Muscle layer of colon (tissue), 2 donors: ENCODE results near the gene ARL8A.

Source experiments
- H3K27ac ChIP-seq: one replicate; pipeline ENCODE4 v1.7.0; 2013; ENCODE audit warnings: low read depth, mild to moderate bottlenecking, low read length, moderate library complexity
- H3K27me3 ChIP-seq, 2 donors: one replicate each; pipeline ENCODE4 v1.7.0; 2013; ENCODE audit warnings: low read length in 2 of 2, mild to moderate bottlenecking in 2 of 2; ENCODE audit not compliant: insufficient read depth in 2 of 2, control insufficient read depth in 1 of 2
- H3K36me3 ChIP-seq: one replicate; pipeline ENCODE4 v1.7.0; 2013; ENCODE audit warnings: mild to moderate bottlenecking, low read length; ENCODE audit not compliant: insufficient read depth
- H3K4me1 ChIP-seq: one replicate; pipeline ENCODE4 v1.7.0; 2013; ENCODE audit warnings: mild to moderate bottlenecking, low read length; ENCODE audit not compliant: insufficient read depth
- H3K4me3 ChIP-seq, 2 donors: one replicate each; pipeline ENCODE4 v1.7.0; 2013; ENCODE audit warnings: low read length in 2 of 2, low read depth in 1 of 2, mild to moderate bottlenecking in 1 of 2, moderate library complexity in 1 of 2
- H3K9ac ChIP-seq: one replicate; pipeline ENCODE4 v1.7.0; 2013; ENCODE audit warnings: low read length
- H3K9me3 ChIP-seq: one replicate; pipeline ENCODE4 v1.7.0; 2013; ENCODE audit warnings: mild to moderate bottlenecking, low read length
- donor health status: abdominal sarcoma.
- donor health status: Adenocarcinoma of cecum.

ARL8A gene

GRCh38 chr1:202093858-202094257, 50.7 kb downstream of the ARL8A start:
- Histone ChIP-seq H3K4me3 (no peak overlapping the region), H3K9ac (no peak overlapping the region), H3K27me3 (no peaks in the 10 kb centered on the region), H3K27ac (no peak overlapping the region), H3K9me3 (no peaks in the 10 kb centered on the region), H3K36me3 (no peaks in the 10 kb centered on the region), H3K4me1 (no peaks in the 10 kb centered on the region)

DNA sequence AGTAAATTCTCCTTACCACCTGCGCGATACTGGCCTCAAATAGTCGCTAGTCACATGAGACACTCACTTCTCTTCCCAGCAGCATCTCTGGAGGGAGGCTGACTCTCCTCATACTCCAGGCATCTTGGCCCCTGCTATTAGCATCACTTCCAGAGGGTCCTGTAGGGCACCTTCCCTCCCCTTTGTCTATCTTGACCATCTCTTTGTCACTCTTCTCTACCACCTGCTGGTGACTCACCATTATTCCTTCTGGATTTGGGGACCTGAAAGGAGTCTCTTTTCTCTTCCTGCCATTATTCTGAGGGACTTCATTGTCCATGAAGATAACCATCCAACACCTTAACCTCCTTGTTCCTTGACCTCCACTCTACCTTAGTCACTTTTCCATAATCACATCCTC, 53.5 kb downstream of the ARL8A start:
- H3K9ac ChIP-seq = no peak overlapping the region

DNA sequence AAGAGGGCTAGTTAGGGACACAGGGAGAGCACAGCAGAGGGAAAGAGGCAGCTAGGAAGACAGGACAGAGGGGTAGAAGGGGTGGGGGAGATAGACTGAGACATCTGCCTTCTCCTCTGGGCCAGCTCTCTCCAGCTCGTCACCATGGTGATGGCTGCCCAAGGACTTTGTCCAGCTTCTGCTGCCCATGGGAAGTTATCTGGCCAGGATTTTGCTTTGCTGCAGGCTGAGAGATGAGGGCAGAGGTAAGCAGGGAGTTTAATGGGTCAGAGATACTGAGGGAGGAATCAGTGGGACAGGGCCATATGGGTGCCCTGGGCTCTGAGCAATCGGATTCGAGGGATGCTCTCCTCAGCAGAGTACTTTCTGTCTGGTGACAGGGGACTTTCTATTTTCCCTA, 56.3 kb downstream of the ARL8A start:
- H3K36me3 ChIP-seq = no peaks in the 10 kb centered on the region
- H3K4me1 ChIP-seq = no peaks in the 10 kb centered on the region
- H3K27me3 ChIP-seq = no peaks in the 10 kb centered on the region
- H3K9me3 ChIP-seq = no peaks in the 10 kb centered on the region
- H3K4me3 ChIP-seq = no peak overlapping the region
- no peak overlapping the region for H3K9ac ChIP-seq
- H3K27ac ChIP-seq = no peak overlapping the region

More for the DNA sequence above, 53.5 kb downstream of the ARL8A start:
- no peaks in the 10 kb centered on the region for H3K9me3 ChIP-seq
- H3K4me3 ChIP-seq = no peak overlapping the region
- no peaks in the 10 kb centered on the region for H3K27me3 ChIP-seq
- no peaks in the 10 kb centered on the region for H3K4me1 ChIP-seq
- H3K27ac ChIP-seq = no peak overlapping the region
- H3K36me3 ChIP-seq = no peaks in the 10 kb centered on the region

DNA sequence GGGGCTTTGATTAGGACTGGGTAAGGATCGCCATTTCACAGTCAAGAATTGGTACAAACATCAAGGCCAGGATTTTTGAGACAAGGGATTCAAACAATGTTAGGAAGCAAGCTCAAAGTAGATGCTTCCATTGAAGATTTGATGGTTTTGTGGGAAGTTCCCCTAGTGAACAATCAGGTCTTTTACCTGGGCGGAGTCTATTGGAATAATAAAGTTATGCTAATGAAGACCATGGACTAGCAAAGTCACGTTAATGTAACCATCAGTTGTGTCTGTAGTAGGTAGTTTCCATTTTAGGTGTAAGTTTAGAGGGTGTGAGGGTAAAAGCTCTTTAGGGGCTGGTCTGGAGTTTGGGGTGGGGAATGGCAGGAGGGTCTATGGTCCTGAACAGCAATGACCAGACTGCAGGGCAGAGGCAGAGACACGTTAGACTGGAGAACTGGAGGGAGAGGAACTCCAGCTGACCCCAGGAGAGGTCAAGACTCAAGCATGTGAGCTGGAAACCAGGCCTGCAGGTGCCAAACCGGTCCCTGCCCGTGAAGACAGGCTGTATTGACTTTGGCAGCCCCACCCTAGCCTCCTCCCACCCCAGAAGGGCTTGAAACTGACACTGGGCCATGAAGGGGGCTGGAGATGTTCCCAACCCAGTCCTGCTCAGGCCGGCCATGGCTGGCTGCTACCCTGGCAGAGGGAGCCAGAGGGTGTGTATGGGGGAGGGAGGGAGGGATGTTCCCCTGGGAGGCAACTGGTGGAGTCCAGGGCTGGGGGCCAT, 57.8 kb downstream of the ARL8A start:
- Histone ChIP-seq H3K9me3 (no peaks in the 10 kb centered on the region), H3K36me3 (no peaks in the 10 kb centered on the region), H3K27me3 (no peaks in the 10 kb centered on the region), H3K9ac (no peak overlapping the region), H3K4me3 (no peak overlapping the region), H3K27ac (no peak overlapping the region), H3K4me1 (no peaks in the 10 kb centered on the region)

DNA sequence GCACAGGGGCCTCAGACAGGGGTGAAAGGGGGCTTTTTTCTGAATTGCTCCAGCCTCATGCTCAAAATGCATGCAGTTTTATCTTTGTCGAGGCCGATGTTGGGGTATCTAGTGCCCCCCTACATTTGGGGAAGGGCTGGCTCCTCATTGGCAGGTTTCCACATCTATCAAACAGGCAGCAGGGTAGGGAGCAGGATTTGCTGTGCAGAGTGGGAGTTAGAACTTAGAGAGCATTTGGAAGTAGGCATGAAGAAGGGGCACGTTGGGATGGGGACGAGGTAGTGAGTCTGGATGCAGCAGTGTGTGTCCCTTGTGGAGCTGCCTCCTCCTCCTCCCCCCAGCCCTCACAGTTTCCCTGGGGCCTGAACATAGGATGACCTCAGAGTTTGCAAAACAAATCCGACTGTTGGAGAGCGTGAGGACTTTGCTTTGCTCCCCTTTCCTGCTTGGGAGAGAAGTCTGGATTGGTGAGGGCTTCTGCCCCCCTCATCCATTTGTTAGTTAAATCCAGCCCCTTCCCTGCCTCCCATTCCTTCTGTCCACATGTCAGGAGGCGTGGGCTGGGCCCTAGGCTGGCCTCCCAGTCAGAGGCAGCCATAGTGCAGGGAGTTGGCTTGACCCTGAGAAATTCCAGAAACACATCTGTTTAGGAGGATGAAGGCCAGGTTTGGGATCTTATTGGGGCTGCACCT, 58.7 kb downstream of the ARL8A start:
- no peaks in the 10 kb centered on the region for H3K27me3 ChIP-seq
- H3K9ac ChIP-seq = no peak overlapping the region
- no peaks in the 10 kb centered on the region for H3K4me1 ChIP-seq
- H3K4me3 ChIP-seq = no peak overlapping the region
- no peaks in the 10 kb centered on the region for H3K9me3 ChIP-seq
- H3K36me3 ChIP-seq = no peaks in the 10 kb centered on the region
- no peak overlapping the region for H3K27ac ChIP-seq

DNA sequence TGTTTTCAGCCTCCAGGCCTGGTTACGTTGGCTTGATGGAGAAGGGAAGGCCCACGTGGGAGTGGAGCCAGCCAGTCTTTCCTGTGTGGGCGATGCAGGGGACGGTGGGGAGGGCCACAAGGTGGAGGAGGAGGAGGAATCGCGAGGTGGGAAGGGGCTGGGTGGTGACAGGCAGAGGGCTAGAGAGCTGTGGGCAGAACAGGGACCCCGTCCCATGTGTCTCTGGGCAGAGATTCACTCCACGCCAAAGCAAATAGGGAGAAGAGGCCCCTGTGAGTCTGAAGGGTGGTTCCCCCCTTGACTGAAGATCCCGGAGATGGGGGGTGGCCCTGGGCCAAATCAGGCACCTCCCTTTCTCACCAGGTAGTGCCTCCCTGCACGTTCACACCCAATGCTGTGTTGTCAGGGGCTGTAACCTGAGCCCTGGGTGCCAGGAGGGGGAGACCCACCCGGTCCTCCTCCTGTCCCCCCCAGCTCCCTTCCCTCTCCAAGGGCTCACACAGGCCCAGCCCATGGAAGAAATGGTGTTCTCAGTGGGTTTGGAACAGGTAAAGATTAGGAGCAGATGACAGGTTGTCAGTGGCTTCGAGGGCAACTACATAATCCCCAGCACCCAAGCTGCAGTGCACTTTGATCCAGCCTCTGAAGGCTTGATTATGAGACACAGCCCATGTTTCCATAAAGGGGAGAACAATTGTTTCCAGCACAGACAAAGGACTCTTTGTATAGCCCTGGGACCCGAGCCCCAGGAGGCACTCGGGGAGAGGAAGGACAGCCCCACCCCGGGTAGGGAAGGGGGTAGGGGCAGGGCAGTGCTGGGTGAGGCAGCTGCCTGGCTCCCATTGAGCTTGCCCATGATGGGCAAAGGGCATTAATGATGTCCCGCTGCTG, 59.5 kb downstream of the ARL8A start:
- Histone ChIP-seq H3K4me1 (no peaks in the 10 kb centered on the region), H3K9me3 (no peaks in the 10 kb centered on the region), H3K9ac (no peak overlapping the region), H3K36me3 (no peaks in the 10 kb centered on the region), H3K27me3 (no peaks in the 10 kb centered on the region), H3K4me3 (no peak overlapping the region), H3K27ac (no peak overlapping the region)
